AG08396 (cell line): ENCODE data around the gene WARS2.
A peak's percentile ranks its signal among the peaks of the same experiment; 100 is the strongest.

ENCODE experiments used
- DNase-seq: peaks from one replicate; pipeline ENCODE4 v3.0.0; 2012; ENCODE audit warnings: low spot score, mixed read lengths

The WARS2 gene

GRCh38 chr1:119083479-119083878 is 57.0 kb downstream of the WARS2 start:
- DNase-seq = no peak

DNA sequence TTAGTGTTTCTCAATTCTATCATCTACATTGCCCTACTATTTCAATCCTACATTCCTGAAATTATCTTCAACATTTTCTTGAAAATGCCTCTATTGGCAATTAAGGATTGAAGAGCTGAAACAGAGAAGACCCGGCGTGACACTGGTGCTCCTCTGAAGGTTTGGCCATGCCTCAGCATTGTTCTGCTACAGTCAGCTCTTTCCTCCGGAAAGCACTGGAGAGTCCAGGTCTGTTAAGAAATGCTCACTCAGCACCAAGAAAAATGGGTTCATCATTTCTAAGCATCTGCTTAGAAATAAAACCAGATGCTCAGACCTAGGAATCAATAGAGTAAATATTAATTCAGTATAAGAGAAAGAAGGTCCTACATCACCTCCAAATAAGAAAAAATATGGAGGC is 58.8 kb downstream of the WARS2 start:
- DNase-seq = no peak

GRCh38 chr1:119081267-119081666 is 59.2 kb downstream of the WARS2 start:
- no peak for DNase-seq

DNA sequence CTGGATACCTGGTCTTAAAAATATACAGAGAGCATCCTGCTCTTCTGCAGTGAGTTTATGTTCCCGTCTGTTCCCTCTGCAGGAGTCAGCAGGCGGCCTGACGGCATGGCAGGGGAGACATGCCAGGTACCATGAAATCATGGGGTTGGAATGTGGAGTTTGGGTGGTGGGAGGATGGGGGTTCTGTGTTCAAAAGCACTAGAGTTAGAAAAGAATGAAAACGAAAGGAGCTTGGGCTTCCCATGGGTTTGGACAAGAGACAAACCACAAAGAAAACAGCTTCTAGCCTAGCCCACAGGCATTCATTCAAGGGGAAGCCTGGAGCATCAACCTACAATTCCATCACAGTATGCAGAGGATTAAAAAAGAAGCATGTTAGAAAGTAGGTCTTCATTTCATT is 59.9 kb downstream of the WARS2 start:
- peak; percentile 78 for DNase-seq

DNA sequence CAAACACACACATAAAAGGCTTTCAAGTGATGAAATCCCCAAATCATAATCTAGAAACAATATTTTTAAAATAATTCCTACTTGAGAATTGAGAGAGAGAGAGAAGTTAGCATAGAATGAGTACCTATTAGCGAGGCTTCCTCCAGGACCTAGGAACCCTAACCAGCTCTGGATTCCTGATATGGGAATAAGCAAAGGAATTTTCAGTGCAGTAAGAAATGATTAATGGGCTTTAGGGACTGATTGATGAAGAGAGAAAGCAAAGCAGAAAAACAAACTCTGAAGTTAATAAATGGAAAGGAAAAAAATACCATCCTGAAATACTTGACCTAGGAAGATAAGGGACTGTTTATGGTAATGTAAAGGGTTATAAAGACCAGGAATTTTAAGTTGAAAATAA is 60.6 kb downstream of the WARS2 start:
- DNase-seq = no peak

DNA sequence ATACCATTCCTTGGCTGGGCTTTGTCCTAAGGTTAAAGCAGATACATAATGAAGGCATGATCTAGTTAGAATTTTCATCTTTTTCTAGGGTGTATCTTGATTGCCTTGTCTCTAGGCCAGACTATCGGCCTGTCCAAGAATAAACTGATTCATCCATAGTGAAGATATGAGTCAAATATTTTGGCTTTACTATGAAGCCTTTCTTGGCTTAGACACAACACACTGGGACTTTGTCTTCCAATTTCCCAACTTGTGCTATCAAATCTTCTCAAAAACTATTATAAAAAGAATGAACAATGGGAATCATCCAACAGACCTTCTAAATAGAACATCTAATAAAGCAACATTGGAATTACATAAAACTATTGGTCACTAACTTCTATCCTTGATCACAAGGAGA is 64.8 kb downstream of the WARS2 start:
- peak; percentile 35 for DNase-seq

DNA sequence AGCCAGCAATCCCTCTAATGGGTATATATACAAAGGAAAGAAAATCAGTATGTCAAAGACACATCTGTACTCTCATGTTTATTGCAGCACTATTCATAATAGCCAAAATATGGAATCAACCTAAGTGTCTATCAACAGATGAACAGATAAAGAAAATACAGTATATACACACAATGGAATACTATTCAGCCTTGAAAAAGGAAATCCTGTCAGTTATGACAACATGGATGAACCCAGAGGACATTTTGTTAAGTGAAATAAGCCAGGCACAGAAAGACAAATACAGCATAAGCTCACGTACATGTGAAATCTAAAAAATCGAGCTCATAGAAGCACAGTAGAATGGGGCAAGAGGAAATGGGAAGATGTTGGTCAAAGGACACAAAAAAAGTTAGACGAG is 69.1 kb downstream of the WARS2 start:
- DNase-seq = no peak

- DNase-seq = no peak
Measured at GRCh38 chr1:119069682-119070081, 70.8 kb downstream of the WARS2 start.

- DNase-seq = no peak
Measured at GRCh38 chr1:119068427-119068826, 72.0 kb downstream of the WARS2 start.

- DNase-seq = no peak
Measured at GRCh38 chr1:119061700-119062099, 78.8 kb downstream of the WARS2 start.

- no peak for DNase-seq
Measured at GRCh38 chr1:119055568-119055967, 84.9 kb downstream of the WARS2 start.

GRCh38 chr1:119053917-119054316 is 86.5 kb downstream of the WARS2 start:
- DNase-seq = no peak

DNA sequence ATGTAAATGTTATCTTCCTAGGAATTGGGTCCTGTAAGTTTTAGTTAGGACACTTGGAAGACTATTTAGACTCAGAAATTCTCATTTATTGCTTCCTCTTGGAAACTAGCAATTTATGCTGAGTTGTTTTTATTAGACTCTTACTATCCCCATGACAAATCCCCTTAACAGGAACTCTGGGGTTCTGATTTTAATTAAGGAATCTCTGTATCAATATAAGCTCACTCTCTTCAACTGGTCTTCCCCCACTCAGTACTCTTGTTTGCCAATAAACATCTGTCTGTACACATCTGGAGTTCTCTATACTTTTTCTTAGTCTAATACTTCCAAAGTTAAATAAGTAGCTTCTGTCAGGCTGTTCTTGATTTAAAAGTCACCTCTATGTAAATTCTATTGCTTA is 88.2 kb downstream of the WARS2 start:
- DNase-seq = no peak

- no peak for DNase-seq
Measured at GRCh38 chr1:119048624-119049404, 91.6 kb downstream of the WARS2 start.

- peak; percentile 17 for DNase-seq
Measured at GRCh38 chr1:119046785-119047438, 93.5 kb downstream of the WARS2 start.

DNA sequence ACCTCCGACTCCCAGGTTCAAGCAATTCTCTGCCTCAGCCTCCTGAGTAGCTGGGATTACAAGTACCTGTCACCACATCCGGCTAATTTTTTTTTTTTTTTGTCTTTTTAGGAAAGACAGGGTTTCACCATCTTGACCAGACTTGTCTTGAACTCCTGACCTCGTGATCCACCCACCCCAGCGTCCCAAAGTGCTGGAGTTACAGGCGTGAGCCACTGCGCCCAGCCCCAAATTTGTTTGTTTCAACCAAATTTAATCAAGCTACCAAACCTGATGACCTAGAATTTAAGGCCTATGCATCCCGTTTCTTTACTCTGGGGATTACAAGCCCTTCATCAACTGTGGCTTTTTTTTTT is 94.0 kb downstream of the WARS2 start:
- no peak for DNase-seq

DNA sequence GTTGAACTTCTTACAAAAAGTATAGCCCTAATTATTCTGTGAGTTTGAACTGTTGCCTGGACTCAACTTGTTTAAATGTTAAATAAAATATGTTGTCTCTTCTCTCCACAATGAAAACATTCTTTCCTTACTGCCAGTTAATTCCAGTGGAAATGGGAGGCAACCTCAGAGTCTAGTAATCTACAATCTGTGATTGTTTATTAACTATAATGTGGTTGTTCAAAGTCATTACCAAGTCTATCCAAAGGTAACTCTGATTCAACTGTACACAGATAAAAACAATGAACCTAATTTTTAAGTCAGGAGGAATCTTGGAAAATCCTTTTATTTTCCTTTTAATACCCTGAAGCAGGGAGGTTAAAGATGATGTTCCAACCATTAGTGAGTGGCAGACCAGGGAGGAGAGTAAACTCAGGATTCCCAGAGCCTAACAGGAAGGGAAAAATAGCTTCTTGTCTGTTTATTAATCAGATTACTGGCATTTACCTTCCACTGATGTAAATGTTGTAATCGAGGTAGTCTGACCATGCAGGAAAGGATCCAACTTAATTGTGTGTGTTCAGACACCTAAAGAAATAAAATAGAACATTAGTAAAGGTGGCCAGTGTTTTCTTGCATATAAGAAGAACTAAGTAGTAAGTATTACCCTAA is 95.2 kb downstream of the WARS2 start:
- no peak for DNase-seq

DNA sequence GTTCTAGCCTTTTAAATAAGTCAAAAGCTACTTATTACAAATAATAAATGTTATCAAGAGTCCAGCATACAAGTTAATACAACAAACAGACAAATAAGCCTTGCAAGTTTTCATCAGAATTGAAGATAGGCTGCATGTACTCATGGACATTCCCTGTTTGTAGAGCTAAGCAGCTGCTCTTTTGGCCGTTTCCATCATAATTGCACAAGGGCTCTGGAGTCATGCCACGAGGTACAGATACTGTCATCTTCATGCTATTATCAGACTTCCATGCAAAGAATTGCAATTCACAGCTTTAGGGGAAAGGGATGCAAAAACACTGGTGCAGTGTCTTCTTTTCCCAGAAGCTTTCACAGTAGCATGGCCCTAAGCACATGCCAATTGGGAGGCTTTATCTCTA is 99.5 kb downstream of the WARS2 start:
- peak; percentile 38 for DNase-seq

DNA sequence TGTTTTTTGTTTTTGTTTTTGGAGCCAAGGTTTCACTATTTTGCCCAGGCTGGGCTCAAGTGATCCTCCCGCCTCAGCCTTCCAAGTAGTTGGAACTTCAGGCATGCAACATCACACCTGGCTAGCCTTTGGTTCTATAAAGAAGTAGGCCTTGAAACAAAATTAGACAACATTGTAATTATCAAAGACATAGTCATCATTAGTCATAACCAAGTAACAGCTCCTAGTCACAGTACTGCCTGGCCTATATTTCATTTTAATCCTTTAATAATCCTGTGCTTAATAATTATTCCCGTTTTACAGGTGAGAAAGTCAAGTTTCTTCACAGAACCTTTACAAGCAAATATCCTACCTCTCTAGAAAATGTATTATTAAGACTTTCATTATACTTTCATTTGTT is 100.0 kb downstream of the WARS2 start:
- no peak for DNase-seq

DNA sequence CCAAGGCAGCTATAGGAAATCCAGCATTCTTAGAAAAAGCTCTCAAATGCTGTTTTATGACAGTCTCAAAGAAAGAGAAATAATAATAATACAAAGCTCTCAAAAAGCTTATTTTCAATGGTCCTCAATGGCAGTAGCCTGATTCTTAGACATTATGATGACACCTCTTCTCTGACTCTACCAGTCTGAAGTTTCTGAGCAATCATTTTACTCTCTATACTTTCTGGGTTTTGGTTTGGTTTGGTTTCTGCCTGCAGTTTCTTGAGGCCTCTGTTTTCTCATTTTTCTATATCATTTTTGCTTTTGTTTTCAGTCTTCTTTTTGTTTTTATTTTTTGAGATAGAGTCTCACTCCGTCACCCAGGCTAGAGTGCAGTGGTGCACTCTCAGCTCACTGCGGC is 102.1 kb downstream of the WARS2 start:
- no peak for DNase-seq

DNA sequence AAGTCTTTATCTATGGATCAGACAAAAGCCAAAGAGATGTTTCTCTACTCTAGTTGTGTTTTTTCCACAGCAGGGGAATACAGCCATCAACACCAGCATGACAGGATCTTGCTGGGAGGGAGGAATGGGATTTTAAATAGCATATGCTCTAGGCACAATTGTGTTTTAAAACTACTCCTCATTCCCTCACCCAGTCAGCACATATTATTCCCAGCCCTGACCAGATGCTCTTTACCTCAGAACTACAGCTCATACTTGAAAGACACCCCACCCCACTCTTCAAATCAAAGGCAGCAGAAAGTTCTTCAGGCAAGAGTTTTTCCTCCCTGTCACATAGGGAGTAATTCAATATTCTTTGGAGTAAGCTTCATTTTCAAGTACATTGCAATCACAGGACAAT is 106.1 kb downstream of the WARS2 start:
- DNase-seq = no peak

DNA sequence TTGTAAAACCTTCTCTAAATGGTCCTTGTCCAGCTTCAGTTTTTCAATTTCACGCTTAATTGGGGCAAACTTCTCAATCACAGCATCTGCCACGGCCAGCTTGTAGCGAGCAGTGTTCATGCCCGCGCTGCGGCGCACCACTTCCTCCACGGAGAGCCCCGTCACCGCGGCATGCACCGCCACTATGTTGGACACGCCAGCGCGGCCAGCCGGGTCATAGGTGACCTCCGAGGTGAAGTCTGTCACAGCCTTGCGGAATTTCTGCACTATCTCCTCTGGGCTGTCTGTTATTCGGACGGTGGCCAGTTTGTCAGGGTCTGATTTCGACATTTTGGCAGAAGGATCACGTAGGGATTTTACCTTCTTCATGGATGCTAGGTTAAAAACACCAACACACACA is 107.5 kb downstream of the WARS2 start:
- DNase-seq = no peak

DNA sequence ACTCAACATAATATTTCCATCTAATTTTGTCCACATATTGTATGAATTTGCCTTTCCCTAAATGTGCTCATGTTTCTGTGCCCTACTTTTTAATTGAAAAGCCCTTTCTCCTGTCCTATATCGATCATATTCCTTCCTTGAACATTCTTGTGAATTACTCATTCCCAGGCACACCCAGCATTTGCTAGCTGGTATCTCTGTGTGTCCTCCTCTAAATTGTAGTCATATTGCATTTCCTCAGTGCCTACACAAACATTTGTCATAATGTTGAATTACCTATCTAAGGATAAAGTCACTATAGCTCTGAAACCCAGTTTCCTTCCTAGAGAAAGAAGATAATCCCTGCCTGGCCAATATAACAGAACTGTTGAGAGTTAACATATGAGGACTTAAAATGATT is 112.7 kb downstream of the WARS2 start:
- no peak for DNase-seq

- no peak for DNase-seq
Measured at GRCh38 chr1:119026956-119027355, 113.5 kb downstream of the WARS2 start.
